DND-41 (cell line): ENCODE measurements around the gene NUDT6.

Source experiments
- ATAC-seq: fragments of 200-7000 bp; cut with Tn5 transposase; 3 replicates; pipeline ENCODE4 v1.9.1; 2021; ENCODE audit warnings: low read depth; ENCODE audit not compliant: insufficient read depth
- DNase-seq: peaks from one replicate; pipeline ENCODE4 v3.0.0-alpha.2; 2020
- H2AFZ ChIP-seq: 2 replicates; pipeline ENCODE4 v1.6.0; 2012; ENCODE audit warnings: low read depth, low read length
- H3K27ac ChIP-seq: 2 replicates; pipeline ENCODE4 v1.5.1; 2012; ENCODE audit warnings: low read length, inconsistent platforms
- H3K27me3 ChIP-seq: fragments of 200-600 bp; sonication (generic); 2 replicates; pipeline ENCODE4 v1.6.0; 2012; ENCODE audit warnings: low read length, mild to moderate bottlenecking, inconsistent platforms; ENCODE audit not compliant: insufficient read depth, poor library complexity
- H3K36me3 ChIP-seq: 2 replicates; pipeline ENCODE4 v1.5.1; 2012; ENCODE audit warnings: low read length, inconsistent platforms; ENCODE audit not compliant: insufficient read depth
- H3K4me1 ChIP-seq: 2 replicates; pipeline ENCODE4 v1.5.1; 2012; ENCODE audit warnings: mild to moderate bottlenecking, low read length; ENCODE audit not compliant: insufficient read depth
- H3K4me2 ChIP-seq: 2 replicates; pipeline ENCODE4 v1.6.0; 2012; ENCODE audit warnings: mild to moderate bottlenecking, moderate library complexity, low read length, inconsistent platforms; ENCODE audit not compliant: insufficient read depth
- H3K4me3 ChIP-seq, 2 experiments: fragments of 200-600 bp in 1 of 2; shearing (Covaris generic) in 1 of 2; 2 replicates each; pipeline ENCODE4 v1.5.1; 2012 to 2016; ENCODE audit warnings: inconsistent platforms in 2 of 2, low read length in 2 of 2, mild to moderate bottlenecking in 2 of 2, low read depth in 1 of 2, moderate library complexity in 1 of 2
- H3K79me2 ChIP-seq: 2 replicates; pipeline ENCODE4 v1.6.0; 2012; ENCODE audit warnings: low read length, inconsistent platforms; ENCODE audit not compliant: insufficient read depth
- H3K9ac ChIP-seq: 2 replicates; pipeline ENCODE4 v1.6.0; 2012; ENCODE audit warnings: low read depth, mild to moderate bottlenecking, inconsistent platforms, low read length, moderate library complexity
- H3K9me3 ChIP-seq: 2 replicates; pipeline ENCODE4 v1.5.1; 2012; ENCODE audit warnings: low read length, moderate library complexity, mild to moderate bottlenecking, inconsistent platforms; ENCODE audit not compliant: insufficient read depth, severe bottlenecking
- H4K20me1 ChIP-seq: 2 replicates; pipeline ENCODE4 v1.6.0; 2012; ENCODE audit warnings: low read length; ENCODE audit not compliant: insufficient read depth
- CTCF ChIP-seq: IDR thresholded peaks from 2 replicates; pipeline ENCODE4 v1.5.1; 2012; ENCODE audit warnings: borderline replicate concordance, low read length, moderate library complexity, mild to moderate bottlenecking; ENCODE audit not compliant: poor library complexity, severe bottlenecking; ENCODE audit errors: extremely low read depth
- EZH2 ChIP-seq: IDR thresholded peaks from 3 replicates; pipeline ENCODE4 v1.6.1; 2012; ENCODE audit warnings: borderline replicate concordance, low read depth, mild to moderate bottlenecking, moderate library complexity, low read length, inconsistent platforms; ENCODE audit not compliant: severe bottlenecking

Gene NUDT6

GRCh38 chr4:122842984-122843531 lies 79.3 kb downstream of the NUDT6 start:
- Histone ChIP-seq H3K4me2 (no peak overlapping the region), H3K9ac (no peak overlapping the region), H4K20me1 (no peaks in the 10 kb centered on the region)

More at GRCh38 chr4:122842984-122843531, 79.3 kb downstream of the NUDT6 start:
- Histone ChIP-seq H3K27me3 (peaks cover 1% of the 10 kb centered on the region), H3K36me3 (no peaks in the 10 kb centered on the region), H3K9me3 (no peaks in the 10 kb centered on the region), H3K27ac (no peak overlapping the region), H3K4me1 (no peaks in the 10 kb centered on the region), H3K79me2 (no peaks in the 10 kb centered on the region), H3K4me3 (no peak overlapping the region), H2AFZ (no peak overlapping the region)
- ATAC-seq: no peak
- no peak for DNase-seq
- no peak for TF ChIP-seq EZH2
- TF ChIP-seq CTCF: no peak
